HCT116 (cell line): Measurements from ENCODE around the gene CKM. TPM values are rescaled to one million over a fixed set of nuclear protein-coding genes. Genes with fewer than 3 reads are reported as not detected.
"Not testable (repeated sequence)": the region's sequence is repeated elsewhere in the genome, so short reads cannot be mapped to it uniquely, and the experiment has no call there.

ENCODE experiments used
- ATAC-seq: fragments of 200-7000 bp; cut with Tn5 transposase; 2 replicates; pipeline ENCODE4 v1.9.1; 2020; ENCODE audit warnings: mild to moderate bottlenecking, moderate library complexity
- BruUV-seq: library from RNA; stranded (reverse); fragments of 400-500 nt; replicated peaks from 2 replicates; lab custom pipeline; 2021; lab: Mats Ljungman, UMichigan
- CTCF ChIA-PET: fragments of 300-600 bp; sonication (Branson Sonifier 250); formaldehyde crosslinking; loops from one replicate; lab custom pipeline; 2021; ENCODE audit warnings: antibody characterized with exemption; lab: Charles Lee
- POLR2A ChIA-PET: fragments of 300-600, 350-600 bp; sonication (Branson Sonifier 250); formaldehyde crosslinking; loops from one replicate; lab custom pipeline; 2021; ENCODE audit warnings: antibody characterized with exemption; lab: Charles Lee
- RAD21 ChIA-PET, 2 experiments: fragments of 300-600 bp; sonication (Branson Sonifier 250); formaldehyde crosslinking; loops; one replicate each; lab custom pipeline; 2023; ENCODE audit warnings: low total read pairs in 2 of 2; ENCODE audit not compliant: uncharacterized antibody in 2 of 2, unreplicated experiment in 2 of 2, low non-redundant PET in 1 of 2; lab: Charles Lee
- DNase-seq: peaks from one replicate; pipeline ENCODE4 v3.0.0-alpha.2; 2010; ENCODE audit warnings: low read depth, low spot score
- H2AFZ ChIP-seq: fragments of 200-600 bp; shearing (Covaris generic), sonication (generic); 2 replicates; pipeline ENCODE4 v1.6.1; 2017; ENCODE audit warnings: low read depth, mixed run types, mixed read lengths, antibody characterized with exemption, low read length; ENCODE audit not compliant: poor library complexity, severe bottlenecking
- H3K27ac ChIP-seq: 2 replicates; pipeline ENCODE4 v1.5.1; 2012; ENCODE audit warnings: low read depth, low read length
- H3K27me3 ChIP-seq: fragments of 200-600 bp; sonication (generic); 2 replicates; pipeline ENCODE4 v1.6.1; 2016; ENCODE audit warnings: mixed run types, low read length, mixed read lengths; ENCODE audit not compliant: insufficient read depth
- H3K36me3 ChIP-seq, 2 experiments: fragments of 200-500 bp in 1 of 2; fragments of 200-600 bp in 1 of 2; sonication (Bioruptor generic) in 1 of 2; sonication (generic) in 1 of 2; 2 replicates each; pipeline versions ENCODE4 v1.5.1 to v1.6.1; 2014 to 2016; ENCODE audit warnings: low read length in 2 of 2, inconsistent platforms in 1 of 2, mixed read lengths in 1 of 2, mixed run types in 1 of 2; ENCODE audit not compliant: insufficient read depth in 2 of 2, control insufficient read depth in 1 of 2
- H3K4me1 ChIP-seq, 2 experiments: fragments of 200-600 bp in 1 of 2; sonication (generic) in 1 of 2; 2 replicates each; pipeline versions ENCODE4 v1.5.1 to v1.6.1; 2012 to 2017; ENCODE audit warnings: low read length in 2 of 2, inconsistent platforms in 1 of 2, mild to moderate bottlenecking in 1 of 2, mixed read lengths in 1 of 2, mixed run types in 1 of 2, moderate library complexity in 1 of 2; ENCODE audit not compliant: insufficient read depth in 2 of 2, control insufficient read depth in 1 of 2
- H3K4me2 ChIP-seq: fragments of 200-600 bp; sonication (generic); 2 replicates; pipeline ENCODE4 v1.6.1; 2017; ENCODE audit warnings: mixed run types, low read length, mixed read lengths
- H3K4me3 ChIP-seq, 2 experiments: fragments of 200-600 bp in 1 of 2; sonication (generic) in 1 of 2; replicated peaks in 1 of 2; 2 replicates each; pipeline ENCODE4 v1.5.1; 2011 to 2016; ENCODE audit warnings: low read length in 2 of 2, control low read depth in 1 of 2, low read depth in 1 of 2, mild to moderate bottlenecking in 1 of 2, mixed read lengths in 1 of 2, mixed run types in 1 of 2
- H3K79me2 ChIP-seq: fragments of 200-600 bp; sonication (generic); 2 replicates; pipeline ENCODE4 v1.6.1; 2017; ENCODE audit warnings: mild to moderate bottlenecking, mixed run types, low read length, moderate library complexity, mixed read lengths; ENCODE audit not compliant: insufficient read depth
- H3K9ac ChIP-seq: fragments of 200-600 bp; sonication (generic); 2 replicates; pipeline ENCODE4 v1.6.1; 2016; ENCODE audit warnings: low read length, mixed read lengths
- H3K9me2 ChIP-seq: fragments of 200-600 bp; sonication (generic), shearing (Covaris generic); 2 replicates; pipeline ENCODE4 v1.6.1; 2017; ENCODE audit warnings: mixed run types, mild to moderate bottlenecking, moderate library complexity; ENCODE audit not compliant: insufficient read depth
- H3K9me3 ChIP-seq, 2 experiments: fragments of 200-500 bp in 1 of 2; fragments of 200-600 bp in 1 of 2; sonication (Bioruptor generic) in 1 of 2; sonication (generic) in 1 of 2; 2 replicates each; pipeline ENCODE4 v1.6.1; 2014 to 2017; ENCODE audit warnings: low read length in 2 of 2, mixed read lengths in 2 of 2, inconsistent platforms in 1 of 2, low read depth in 1 of 2, mild to moderate bottlenecking in 1 of 2, mixed run types in 1 of 2, moderate library complexity in 1 of 2; ENCODE audit not compliant: control insufficient read depth in 1 of 2, insufficient read depth in 1 of 2
- H4K20me1 ChIP-seq: fragments of 200-600 bp; sonication (generic), shearing (Covaris generic); 2 replicates; pipeline ENCODE4 v1.6.1; 2017; ENCODE audit warnings: mixed run types, mild to moderate bottlenecking, moderate library complexity; ENCODE audit not compliant: insufficient read depth
- CBX3 ChIP-seq: IDR thresholded peaks from 2 replicates; pipeline ENCODE4 v1.6.1; 2012; ENCODE audit warnings: low read depth
- FOSL1 ChIP-seq: IDR thresholded peaks from 2 replicates; pipeline ENCODE4 v1.6.1; 2012; ENCODE audit warnings: low read depth
- ZFX ChIP-seq: fragments of 450-650 bp; IDR thresholded peaks from 2 replicates; pipeline ENCODE4 v1.6.1; 2017
- intact Hi-C: fragments of 100-400 bp; cut with micrococcal nuclease; formaldehyde crosslinking; loops from 2 replicates; pipeline ENCODE4 v1.10.0; 2022
- total RNA-seq: library from RNA; stranded (reverse); gene quantifications from one replicate; pipeline ENCODE4 v1.2.1, GENCODE V29; 2021; ENCODE audit not compliant: unreplicated experiment

Gene CKM
- total RNA-seq, 1 experiment from 2014 or later: not detected

- H3K9me3 ChIP-seq, H3K4me2 ChIP-seq, H4K20me1 ChIP-seq, H3K9ac ChIP-seq, BruUV-seq, H3K79me2 ChIP-seq, H3K9me2 ChIP-seq, ATAC-seq, H2AFZ ChIP-seq, RAD21 ChIA-PET, DNase-seq, H3K27me3 ChIP-seq, H3K4me3 ChIP-seq, H3K36me3 ChIP-seq, H3K27ac ChIP-seq: not testable (repeated sequence)
- H3K4me1 ChIP-seq: peaks cover 9 to 34% of the 10 kb centered on the region in 2 experiments
- POLR2A ChIA-PET: interaction anchor here (1.5 kb wide), 1 partner anchor 9 kb away, joined by 4 read pairs; no protein-coding TSS in a partner anchor
- CTCF ChIA-PET: interaction anchor here (1.7 kb wide), 1 partner anchor 9 kb away, joined by 3 read pairs; no protein-coding TSS in a partner anchor
- 0 out of 2 replicates have a peak, but pooled peaks have one; percentile 21 for TF ChIP-seq CBX3
- intact Hi-C loops: loop anchor here (5.0 kb wide), 2 partner anchors 258 to 533 kb away; partner anchors contain the start of genes GEMIN7 and ZNF296
These were observed 12.2 kb upstream of the CKM start for GRCh38 chr19:45334881-45335280.

- H3K4me1 ChIP-seq: peaks cover 9 to 29% of the 10 kb centered on the region in 2 experiments
- no peak overlapping the region for H3K9ac ChIP-seq
- no peak overlapping the region for H3K4me2 ChIP-seq
- ChIA-PET CTCF (no interaction called here), RAD21 (no interaction called here), POLR2A (interaction anchor here (0.6 kb wide), 1 partner anchor 313 kb away, joined by 3 read pairs; no protein-coding TSS in a partner anchor)
- no peak for DNase-seq
- TF ChIP-seq FOSL1 (no peak), ZFX (0 out of 2 replicates have a peak, but pooled peaks have one; percentile 11)
- no peaks in the 10 kb centered on the region for H3K9me3 ChIP-seq
- H3K4me3 ChIP-seq: no peak overlapping the region
- no peak for ATAC-seq
- H3K36me3 ChIP-seq: no peaks in the 10 kb centered on the region
- H2AFZ ChIP-seq: peak overlapping the region; percentile 15
- no peaks in the 10 kb centered on the region for H3K27me3 ChIP-seq
- no peak overlapping the region for H3K27ac ChIP-seq
- H3K9me2 ChIP-seq: no peaks in the 10 kb centered on the region
- no peaks in the 10 kb centered on the region for H3K79me2 ChIP-seq
- intact Hi-C loops: no loop called here
- no TSS peak for BruUV-seq
- H4K20me1 ChIP-seq: no peaks in the 10 kb centered on the region
These were observed 11.1 kb upstream of the CKM start for GRCh38 chr19:45333609-45334303.
